NB4 (cell line): ENCODE measurements around the gene TOM1L2.

ENCODE experiments used
- DNase-seq: peaks from one replicate; pipeline ENCODE4 v3.0.0; 2010; ENCODE audit warnings: low read depth
- H3K4me3 ChIP-seq: one replicate; pipeline ENCODE4 v1.5.1; 2011; ENCODE audit warnings: mild to moderate bottlenecking, low read depth, low read length, moderate library complexity
- CTCF ChIP-seq: IDR thresholded peaks from one replicate; pipeline ENCODE4 v1.5.1; 2012; ENCODE audit warnings: low read depth, low read length
- MAX ChIP-seq: IDR thresholded peaks from 2 replicates; pipeline ENCODE4 v1.6.1; 2011; ENCODE audit warnings: low read depth, low read length
- MYC ChIP-seq: IDR thresholded peaks from 2 replicates; pipeline ENCODE4 v1.6.1; 2011; ENCODE audit warnings: low read depth, low read length
- POLR2A ChIP-seq: IDR thresholded peaks from 2 replicates; pipeline ENCODE4 v1.6.1; 2011; ENCODE audit warnings: mild to moderate bottlenecking; ENCODE audit not compliant: insufficient read length; ENCODE audit errors: extremely low read depth

Gene TOM1L2

GRCh38 chr17:17892009-17892408, 80.2 kb downstream of the TOM1L2 start:
- no peak for TF ChIP-seq MAX
- no peak for TF ChIP-seq POLR2A
- no peak for TF ChIP-seq CTCF
- no peak for TF ChIP-seq MYC
- no peak for DNase-seq
- H3K4me3 ChIP-seq = no peak overlapping the region

GRCh38 chr17:17890773-17891759, 81.1 kb downstream of the TOM1L2 start:
- no peak overlapping the region for H3K4me3 ChIP-seq
- peak; percentile 73 for DNase-seq
- TF ChIP-seq MAX (peak; percentile 47; the same call in 1 of the 2 replicates), CTCF (peak; percentile 76), MYC (peak; percentile 15; the same call in 1 of the 2 replicates), POLR2A (no peak)

GRCh38 chr17:17889922-17890321, 82.3 kb downstream of the TOM1L2 start:
- TF ChIP-seq MAX (no peak), MYC (no peak), POLR2A (no peak), CTCF (no peak)
- H3K4me3 ChIP-seq = no peak overlapping the region

GRCh38 chr17:17888821-17889220, 83.4 kb downstream of the TOM1L2 start:
- peak; percentile 26 for DNase-seq
- no peak overlapping the region for H3K4me3 ChIP-seq
- TF ChIP-seq CTCF (peak; percentile 2), MYC (no peak), POLR2A (no peak)

More at GRCh38 chr17:17889922-17890321, 82.3 kb downstream of the TOM1L2 start:
- DNase-seq = no peak

GRCh38 chr17:17888371-17888770, 83.8 kb downstream of the TOM1L2 start:
- DNase-seq = no peak
- H3K4me3 ChIP-seq = no peak overlapping the region
- TF ChIP-seq MAX = no peak
- TF ChIP-seq CTCF = no peak
- no peak for TF ChIP-seq MYC
- TF ChIP-seq POLR2A = no peak
